GM15510 (cell line): Measurements from ENCODE around the gene H2BW2.
"Not testable (repeated sequence)": the region's sequence is repeated elsewhere in the genome, so short reads cannot be mapped to it uniquely, and the experiment has no call there.

ENCODE experiments used
- POLR2A ChIP-seq: IDR thresholded peaks from 3 replicates; pipeline ENCODE4 v1.6.1; 2011; ENCODE audit warnings: borderline replicate concordance; ENCODE audit not compliant: insufficient read length; ENCODE audit errors: extremely low read depth

The H2BW2 gene

DNA sequence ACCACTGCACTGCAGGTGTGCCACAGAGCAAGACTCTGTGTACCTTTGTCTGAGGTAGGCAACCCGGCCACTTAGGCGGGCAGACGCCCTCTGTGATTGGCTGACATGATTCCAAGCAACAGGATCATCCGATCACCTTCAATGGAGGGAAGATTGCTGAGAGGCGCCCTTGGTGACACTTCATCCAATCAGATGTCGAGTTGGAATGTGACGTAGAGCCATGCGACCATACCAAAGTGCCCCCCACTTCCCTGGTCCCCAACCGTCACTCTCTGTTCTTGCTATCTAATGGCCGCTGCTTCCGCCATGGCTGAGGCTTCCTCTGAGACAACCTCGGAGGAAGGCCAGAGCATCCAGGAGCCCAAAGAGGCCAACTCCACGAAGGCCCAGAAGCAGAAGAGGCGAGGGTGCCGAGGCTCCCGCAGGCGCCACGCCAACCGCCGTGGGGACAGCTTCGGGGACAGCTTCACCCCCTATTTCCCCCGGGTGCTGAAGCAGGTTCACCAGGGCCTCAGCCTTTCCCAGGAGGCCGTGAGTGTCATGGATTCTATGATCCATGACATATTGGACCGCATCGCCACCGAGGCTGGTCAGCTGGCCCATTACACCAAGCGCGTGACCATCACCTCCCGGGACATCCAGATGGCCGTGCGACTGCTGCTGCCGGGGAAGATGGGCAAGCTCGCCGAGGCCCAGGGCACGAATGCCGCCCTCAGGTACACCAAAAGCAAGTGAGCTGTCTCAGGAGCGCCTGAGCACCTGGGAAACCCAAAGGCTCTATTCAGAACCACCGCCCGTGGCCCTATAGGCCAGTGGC lies at the start of gene H2BW2:
Gene H2BW2 (plus strand): TSS at position 268 of the 817 bp plus-strand sequence. CDS start 39 bp downstream, at position 307.
- TF ChIP-seq POLR2A = no peak

DNA sequence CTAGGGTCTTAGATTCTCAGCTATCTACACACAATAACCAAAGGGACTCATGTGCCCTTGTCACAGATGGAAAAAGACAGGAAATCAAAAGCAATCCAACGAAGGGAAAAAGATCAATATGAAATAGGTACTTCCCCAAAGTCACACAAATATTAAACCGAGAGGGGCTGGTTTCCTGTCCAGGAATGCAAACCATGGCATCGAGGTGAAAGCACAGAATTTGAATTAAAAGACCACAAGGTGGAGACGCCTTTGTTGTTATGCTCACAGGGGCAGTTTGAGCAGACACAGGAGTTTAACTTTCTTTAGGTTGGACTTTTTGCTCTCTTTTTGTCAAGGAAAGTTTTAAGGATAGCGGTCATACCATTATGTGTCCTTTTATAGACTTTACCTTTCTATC lies 40.5 kb upstream of the H2BW2 start:
- TF ChIP-seq POLR2A = no peak

DNA sequence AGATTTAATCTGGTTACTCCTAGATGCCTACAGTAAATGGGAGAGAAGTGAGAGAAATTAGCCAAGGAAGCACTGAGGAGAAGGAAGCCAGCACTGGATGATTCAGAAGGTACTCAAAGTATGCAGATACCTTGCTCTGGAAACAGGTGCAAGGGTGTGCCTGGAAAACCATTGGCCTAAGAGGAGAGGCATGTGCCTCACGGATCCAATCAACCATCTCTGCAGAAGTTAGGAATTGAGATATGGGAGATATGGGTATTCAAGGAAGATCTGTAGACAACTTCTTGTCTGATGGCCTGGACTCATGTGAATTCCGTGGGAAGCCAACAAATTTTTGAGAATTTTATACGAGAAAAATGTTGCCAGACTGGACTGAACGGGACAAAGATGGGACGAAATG lies 30.9 kb upstream of the H2BW2 start:
- no peak for TF ChIP-seq POLR2A

DNA sequence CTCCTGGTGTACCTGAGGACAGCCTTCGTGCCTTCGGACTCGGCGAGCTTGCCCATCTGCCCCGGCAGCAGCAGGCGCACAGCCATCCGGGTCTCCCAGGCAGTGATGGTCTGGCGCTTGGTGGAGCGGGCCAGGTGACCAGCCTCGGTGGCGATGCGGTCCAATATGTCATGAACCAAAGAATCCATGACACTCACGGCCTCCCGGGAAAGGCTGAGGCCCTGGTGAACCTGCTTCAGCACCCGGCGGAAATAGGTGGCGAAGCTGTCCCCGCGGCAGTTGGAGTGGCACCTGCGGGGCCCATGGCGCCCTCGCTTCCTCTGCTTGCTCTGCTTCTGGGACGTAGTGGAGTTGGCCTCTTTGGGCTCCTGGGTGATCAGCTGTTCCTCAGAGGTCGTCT lies 26.6 kb upstream of the H2BW2 start:
- no peak for TF ChIP-seq POLR2A

DNA sequence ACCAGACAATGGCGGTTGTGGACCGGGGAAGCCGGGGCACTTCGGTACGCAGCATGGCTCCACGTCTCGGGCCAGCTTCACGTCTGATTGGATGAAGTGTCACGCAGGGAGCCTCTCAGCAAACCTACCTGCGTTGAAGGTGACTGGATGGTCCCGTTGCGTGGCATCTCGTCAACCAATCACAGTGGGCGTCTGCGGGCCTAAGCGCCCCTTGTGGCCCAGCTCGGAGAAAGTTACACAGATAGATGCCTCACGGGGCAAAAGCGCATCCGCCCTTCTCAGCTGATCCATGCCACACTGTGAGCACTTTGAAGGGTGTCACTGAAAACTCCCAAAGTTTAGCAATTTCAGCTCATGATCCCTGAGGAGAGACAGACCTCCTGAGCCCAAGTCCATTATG lies 26.1 kb upstream of the H2BW2 start, which contains the start of gene H2BW1:
Gene H2BW1 (minus strand): TSS at position 103 of the 400 bp plus-strand sequence. CDS start 132 bp downstream, outside the sequence.
- no peak for TF ChIP-seq POLR2A

DNA sequence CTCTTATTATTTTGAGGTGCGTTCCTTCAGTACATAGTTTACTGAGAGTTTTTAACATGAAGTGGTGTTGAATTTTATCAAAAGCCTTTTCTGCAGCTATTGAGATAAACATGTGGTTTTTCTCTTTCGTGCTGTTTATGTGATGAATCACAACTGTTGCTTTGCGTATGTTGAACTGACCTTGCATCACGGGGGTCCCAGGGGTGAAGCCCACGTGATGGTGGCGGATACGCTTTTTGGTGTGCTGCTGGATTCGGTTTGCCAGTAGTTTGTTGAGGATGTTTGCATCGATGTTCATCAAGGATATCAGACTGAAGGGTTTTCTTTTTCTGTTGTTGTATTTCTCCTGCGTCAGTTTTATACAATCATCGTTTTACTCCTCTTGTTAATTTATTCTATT lies 21.6 kb upstream of the H2BW2 start:
- no peak for TF ChIP-seq POLR2A

DNA sequence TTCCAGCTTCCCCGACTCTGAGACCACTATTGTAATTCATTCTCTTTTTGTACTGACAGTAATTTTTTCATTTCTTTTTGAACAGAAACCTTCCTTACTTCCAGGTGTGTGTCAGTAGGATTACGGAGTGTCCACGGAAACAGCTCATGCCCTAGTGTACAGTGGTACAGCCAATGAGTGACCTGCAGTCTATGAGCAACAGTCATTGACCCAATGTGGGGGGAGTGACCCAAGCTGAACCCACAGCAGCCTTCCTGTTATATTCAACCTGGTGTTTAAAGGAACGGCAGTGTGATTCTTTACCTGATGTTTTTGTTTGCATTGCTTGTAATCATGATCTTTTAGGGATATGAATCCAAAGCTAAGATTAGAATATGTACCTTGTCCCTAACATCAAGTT lies 1.2 kb downstream of the H2BW2 start:
- TF ChIP-seq POLR2A = no peak

DNA sequence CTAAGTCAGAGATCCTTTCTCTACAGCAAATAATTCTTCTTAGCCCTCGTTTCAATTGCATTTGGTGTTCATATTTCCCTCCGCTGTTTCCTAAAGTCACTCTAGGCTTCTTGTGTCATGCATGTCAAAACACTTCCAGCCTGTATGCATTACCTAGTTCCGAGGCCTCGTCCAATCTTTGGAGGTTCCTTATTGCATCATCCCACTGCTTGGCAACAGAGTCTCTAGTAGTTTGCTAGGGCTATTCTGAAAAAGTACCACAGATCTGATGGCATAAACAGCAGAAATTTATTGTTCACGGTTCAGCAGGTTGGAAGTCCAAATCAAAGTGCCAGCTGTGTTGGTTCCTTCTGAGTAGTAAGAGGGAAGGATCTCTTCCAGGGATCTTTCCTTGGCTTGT lies 5.9 kb downstream of the H2BW2 start:
- no peak for TF ChIP-seq POLR2A

DNA sequence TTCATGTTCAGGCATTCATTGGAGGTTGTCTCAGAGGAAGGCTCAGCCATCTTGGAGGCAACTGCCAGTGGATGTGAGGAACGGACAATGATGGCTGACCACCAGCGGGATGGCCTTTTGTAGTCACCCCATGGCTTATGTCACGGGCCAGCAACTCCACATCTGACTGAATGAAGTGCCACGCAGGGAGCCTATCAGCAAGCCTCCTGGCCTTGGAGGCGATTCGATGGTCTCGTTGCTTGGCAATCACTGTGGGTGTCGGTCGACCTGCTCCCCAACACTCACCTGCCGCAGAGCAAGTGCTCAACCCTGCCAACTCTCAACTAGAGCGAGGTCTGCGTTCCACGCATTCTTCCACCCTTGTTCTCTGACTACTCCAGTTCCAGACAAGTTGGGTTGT lies 7.4 kb downstream of the H2BW2 start:
- no peak for TF ChIP-seq POLR2A

DNA sequence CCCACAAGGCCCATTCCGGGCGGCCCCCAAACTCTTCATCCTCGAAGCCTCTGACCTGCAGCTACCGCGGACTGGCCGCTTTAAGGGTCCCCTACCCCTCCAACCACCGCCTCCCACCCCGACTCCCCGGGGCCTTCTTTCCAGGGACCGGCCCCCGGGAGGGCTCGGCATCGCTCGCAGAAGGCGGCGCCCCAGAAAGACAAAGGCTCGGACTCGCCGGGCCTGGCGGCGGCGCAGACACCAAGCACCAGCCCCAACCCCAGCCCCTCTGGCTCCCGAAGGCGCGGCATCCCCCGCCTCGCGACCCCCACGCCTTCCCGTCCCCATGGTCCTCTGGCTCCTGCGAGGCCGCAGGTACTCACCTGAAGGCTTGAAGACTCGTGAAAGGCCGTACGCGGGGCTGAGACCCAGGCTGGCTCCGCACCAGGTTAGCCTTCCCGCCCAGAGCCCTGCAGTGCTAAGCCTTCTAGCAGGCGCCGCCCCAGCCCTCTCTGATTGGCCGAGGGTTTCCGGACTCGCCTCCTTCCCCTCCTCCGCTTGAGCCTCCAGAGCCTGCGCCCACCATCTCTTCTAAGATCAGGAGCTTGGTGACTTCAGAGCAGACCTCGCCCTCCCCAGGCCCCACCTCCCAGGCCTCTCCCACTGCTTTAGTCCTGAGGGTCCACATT lies 36.2 kb downstream of the H2BW2 start, which contains the start of gene TMSB15C:
Gene TMSB15C (minus strand): TSS at position 459 of the 668 bp plus-strand sequence.
- TF ChIP-seq POLR2A = not testable (repeated sequence)

DNA sequence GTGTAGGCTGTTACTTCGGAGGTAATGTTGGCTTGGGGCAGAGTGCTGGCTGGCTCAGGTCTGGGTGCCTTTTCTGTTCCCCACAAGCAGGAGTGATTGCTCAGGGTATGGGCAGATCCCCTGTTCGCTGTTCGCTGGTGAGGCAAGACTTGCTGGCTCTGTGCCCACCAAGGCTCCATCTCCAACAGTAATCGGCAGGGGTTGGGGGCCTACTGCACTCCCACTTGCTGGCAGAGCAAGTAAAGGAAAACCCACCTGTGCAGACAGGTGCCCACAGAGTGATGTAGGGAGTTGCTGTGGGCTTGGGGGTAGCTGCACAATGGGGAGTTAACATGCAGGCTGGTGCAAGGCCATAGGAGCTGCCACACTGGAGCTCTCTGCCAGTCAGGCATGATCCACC lies 44.3 kb downstream of the H2BW2 start:
- TF ChIP-seq POLR2A = no peak

DNA sequence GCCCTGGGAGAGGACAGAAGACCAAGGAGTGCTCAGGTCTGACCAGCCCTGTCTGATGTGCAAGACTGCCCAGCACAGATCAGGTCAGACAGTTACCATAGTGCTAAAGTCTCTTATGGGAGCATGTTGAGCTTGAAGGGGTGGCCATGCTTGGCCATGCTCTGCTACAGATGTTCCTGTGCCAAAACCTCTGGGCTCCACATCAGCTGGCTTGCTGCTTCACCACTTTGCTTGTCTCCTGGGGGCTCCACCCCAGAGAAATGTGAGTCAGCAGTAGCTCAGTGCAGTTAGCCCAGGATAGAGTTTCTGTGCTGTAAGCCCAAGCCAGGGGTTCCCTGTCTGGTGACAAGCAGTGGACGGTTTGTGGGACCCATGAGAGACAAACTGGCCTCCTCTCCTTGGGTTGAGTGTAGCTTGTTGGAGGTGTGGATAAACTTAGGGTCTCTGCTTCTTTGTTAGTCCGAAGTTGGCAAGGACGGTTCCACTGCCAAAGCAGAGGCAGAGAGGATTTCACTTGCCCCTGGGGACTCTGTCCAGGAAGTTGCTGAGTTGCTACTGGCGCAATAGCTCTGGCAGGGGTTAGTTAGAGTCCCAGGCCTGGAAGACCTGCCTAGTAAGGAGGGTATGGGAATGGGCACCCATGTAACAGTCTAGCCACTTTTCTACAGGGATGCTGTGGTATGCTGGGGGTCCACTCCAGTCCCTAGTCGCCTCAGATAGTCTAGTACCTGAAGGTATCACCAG lies 45.0 kb downstream of the H2BW2 start:
- TF ChIP-seq POLR2A = no peak

DNA sequence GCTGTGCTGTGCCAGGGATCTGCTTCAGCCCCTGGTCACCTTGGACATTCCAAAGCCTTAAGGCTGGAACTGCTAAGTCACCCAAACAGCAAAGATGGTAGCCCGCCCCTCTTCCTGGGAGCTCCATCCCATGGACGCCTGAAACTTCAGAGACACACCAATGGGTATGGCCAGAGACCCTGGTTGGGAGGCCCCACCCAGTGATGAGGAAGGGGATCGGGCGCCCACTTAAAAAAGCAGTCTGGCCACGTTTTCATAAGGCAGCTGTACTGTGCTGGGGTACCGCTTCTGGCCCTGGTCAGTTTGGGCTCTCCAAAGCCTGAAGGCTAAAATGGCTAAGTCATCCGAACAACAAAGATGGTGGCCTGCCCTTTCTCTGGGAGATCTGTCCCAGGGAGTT lies 45.7 kb downstream of the H2BW2 start:
- no peak for TF ChIP-seq POLR2A

DNA sequence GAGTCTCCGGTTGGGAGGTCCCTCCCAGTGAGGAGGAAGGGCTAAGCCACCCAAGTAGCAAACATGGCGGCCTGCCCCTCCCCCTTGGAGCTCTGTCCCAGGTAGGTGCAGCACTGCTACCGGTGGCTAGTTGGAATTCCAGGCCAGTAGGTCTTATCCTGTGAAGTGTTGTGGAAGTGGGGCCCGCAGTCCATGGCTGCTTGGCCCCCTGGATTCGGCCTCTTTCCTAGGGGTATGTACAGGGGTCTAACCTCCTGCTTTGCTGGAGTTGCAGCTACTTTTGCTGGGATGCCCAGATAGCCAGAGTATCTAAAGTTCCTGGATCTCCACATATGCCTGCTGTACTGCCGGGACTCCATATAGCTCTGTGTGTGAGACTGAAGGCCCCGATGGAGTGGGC lies 46.2 kb downstream of the H2BW2 start:
- no peak for TF ChIP-seq POLR2A
